Astrocyte of the cerebellum (primary cell): ENCODE data around the gene ARHGEF9.
"Not testable (repeated sequence)": the region's sequence is repeated elsewhere in the genome, so short reads cannot be mapped to it uniquely, and the experiment has no call there.

Source experiments
- DNase-seq: peaks from one replicate; pipeline ENCODE4 v3.0.0-alpha.2; 2011; ENCODE audit warnings: low read depth
- H3K4me3 ChIP-seq: 2 replicates; pipeline ENCODE4 v1.5.1; 2011; ENCODE audit warnings: mild to moderate bottlenecking, low read depth, low read length, moderate library complexity
- in situ Hi-C: cut with HindIII; loops from 2 replicates; pipeline ENCODE4 v1.10.0; 2017; ENCODE audit warnings: low sequenced_read_pairs
- TF ChIP-seq, protein P1 (sequence below): IDR thresholded peaks from 2 replicates; pipeline ENCODE4 v1.5.1; 2012; ENCODE audit warnings: low read length, low read depth, moderate library complexity, mild to moderate bottlenecking; ENCODE audit errors: missing control alignments

ARHGEF9 gene

DNA sequence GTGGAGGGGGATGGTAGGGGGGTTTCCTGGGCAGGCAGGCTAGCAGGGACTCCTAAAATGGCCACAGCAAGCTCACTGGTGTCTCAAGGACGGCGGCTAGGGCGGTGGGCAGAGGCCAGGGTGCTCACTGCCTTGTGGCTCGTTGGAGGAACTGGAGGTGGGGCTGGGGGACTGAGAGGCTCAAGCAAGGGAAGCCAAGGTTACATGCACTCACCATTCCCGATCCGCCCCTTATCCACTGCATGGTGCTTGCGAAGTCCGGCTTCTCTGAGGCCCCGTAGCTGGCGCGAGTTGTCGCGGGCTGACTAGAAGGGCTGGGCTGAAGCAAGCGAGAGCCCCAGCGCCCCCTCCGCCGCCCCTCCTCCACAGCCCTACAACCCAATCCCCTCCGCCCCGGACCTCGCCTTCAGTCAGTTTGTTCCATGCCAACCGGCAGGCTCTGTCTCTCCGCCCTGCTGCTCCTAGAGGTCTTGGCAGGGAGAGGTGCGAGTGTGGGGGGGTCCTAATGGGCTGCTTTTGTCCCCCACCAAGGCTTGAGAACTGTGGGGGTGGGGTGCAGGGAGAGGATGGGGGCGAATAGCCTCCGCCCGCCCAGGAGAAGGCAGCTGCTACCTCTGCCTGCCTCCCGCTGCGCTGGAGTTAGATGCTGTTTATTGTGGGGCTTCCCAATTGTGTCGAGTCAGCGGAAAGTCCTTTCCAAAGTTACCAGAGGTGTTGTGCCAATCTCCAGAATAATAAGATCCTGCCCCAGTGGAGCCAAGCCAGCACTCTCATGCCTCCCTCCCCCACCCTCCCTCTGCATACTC lies at the start of gene ARHGEF9:
Gene ARHGEF9, minus strand, starts transcription at position 313 of the 806 bp plus-strand sequence. Its CDS starts 69 bp downstream, at position 244.
- TF ChIP-seq, protein P1, sequence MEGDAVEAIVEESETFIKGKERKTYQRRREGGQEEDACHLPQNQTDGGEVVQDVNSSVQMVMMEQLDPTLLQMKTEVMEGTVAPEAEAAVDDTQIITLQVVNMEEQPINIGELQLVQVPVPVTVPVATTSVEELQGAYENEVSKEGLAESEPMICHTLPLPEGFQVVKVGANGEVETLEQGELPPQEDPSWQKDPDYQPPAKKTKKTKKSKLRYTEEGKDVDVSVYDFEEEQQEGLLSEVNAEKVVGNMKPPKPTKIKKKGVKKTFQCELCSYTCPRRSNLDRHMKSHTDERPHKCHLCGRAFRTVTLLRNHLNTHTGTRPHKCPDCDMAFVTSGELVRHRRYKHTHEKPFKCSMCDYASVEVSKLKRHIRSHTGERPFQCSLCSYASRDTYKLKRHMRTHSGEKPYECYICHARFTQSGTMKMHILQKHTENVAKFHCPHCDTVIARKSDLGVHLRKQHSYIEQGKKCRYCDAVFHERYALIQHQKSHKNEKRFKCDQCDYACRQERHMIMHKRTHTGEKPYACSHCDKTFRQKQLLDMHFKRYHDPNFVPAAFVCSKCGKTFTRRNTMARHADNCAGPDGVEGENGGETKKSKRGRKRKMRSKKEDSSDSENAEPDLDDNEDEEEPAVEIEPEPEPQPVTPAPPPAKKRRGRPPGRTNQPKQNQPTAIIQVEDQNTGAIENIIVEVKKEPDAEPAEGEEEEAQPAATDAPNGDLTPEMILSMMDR, result no peak
- H3K4me3 ChIP-seq, result peak within 1 kb of the TSS; percentile 38
- no peak for DNase-seq
- in situ Hi-C loops, result no loop called here

DNA sequence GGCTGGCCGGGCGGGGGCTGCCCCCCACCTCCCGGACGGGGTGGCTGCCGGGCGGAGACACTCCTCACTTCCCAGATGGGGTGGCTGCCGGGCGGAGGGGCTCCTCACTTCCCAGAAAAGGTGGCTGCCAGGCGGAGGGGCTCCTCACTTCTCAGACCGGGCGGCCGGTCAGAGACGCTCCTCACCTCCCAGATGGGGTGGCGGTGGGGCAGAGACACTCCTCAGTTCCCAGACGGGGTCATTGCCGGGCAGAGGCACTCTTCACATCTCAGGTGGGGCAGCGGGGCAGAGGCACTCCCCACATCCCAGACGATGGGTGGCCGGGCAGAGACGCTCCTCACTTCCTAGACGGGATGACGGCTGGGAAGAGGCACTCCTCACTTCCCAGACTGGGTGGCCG lies 40.4 kb upstream of the ARHGEF9 start:
- DNase-seq, in situ Hi-C loops, H3K4me3 ChIP-seq: not testable (repeated sequence)

DNA sequence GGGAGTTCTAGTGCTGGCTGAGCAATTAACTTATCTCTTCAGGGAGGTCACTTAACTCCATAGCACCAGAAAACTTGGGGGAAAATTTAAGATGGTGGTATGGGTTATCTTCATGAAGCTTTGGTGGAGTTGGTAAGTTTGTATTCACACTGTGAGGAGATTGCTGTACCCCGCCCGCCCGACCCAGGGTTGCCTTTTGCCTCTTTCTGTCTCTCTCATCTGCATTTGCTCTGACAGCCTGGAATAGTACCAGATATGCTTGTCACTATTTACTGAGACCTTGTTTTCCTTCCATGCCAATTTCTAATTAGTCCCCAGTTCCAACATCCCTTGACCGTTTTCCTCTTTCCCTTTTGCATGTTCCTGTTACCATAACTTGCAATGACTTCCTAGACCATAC lies 33.1 kb upstream of the ARHGEF9 start:
- no peak overlapping the region for H3K4me3 ChIP-seq
- TF ChIP-seq, protein P1, result no peak
- DNase-seq, result no peak
- in situ Hi-C loops, result no loop called here

DNA sequence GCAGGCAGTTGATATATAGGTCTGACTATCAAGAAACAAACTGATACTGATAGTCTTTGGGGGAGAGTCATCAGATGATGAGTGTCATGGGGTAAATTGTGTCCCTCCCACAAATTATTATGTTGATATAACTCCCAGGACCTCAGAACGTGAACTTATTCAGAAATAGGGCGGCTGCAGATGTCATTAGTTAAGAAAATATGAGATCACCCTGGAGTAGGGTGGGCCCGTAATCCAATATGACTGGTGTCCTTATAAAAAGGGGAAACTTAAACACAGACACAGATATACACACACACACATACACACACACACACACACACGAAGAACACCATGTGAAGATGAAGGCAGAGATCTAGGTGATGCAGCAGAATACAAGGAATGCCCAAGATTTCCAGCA lies 32.7 kb upstream of the ARHGEF9 start:
- DNase-seq, result no peak
- H3K4me3 ChIP-seq, result no peak overlapping the region
- in situ Hi-C loops, result no loop called here
- TF ChIP-seq, protein P1, result no peak

GRCh38 chrX:63812823-63813222 lies 27.8 kb upstream of the ARHGEF9 start:
- DNase-seq, result no peak
- no peak overlapping the region for H3K4me3 ChIP-seq
- in situ Hi-C loops, result no loop called here
- TF ChIP-seq, protein P1, result no peak

- TF ChIP-seq, protein P1, result no peak
- no peak overlapping the region for H3K4me3 ChIP-seq
- DNase-seq, result no peak
- in situ Hi-C loops, result no loop called here
These were observed 25.7 kb upstream of the ARHGEF9 start for GRCh38 chrX:63810746-63811145.

DNA sequence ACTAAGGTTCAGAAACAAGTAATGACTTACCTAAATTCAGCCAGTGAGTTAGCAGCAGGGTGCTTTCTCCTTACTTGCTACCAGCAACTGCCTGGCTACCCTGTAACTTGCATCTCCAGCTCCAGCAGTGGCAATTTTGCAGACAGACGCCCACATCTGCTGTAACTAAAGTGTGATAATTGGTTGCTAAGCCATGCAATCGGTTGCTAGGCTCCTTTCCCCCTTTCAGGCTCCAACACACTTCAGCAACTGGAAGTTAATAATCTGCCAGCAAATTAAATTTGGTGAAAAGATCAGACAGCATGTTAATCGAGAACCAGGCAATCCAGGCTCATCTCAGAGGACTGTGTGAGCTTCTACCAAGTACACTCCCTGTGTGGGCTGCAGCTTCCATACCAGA lies 24.2 kb upstream of the ARHGEF9 start:
- DNase-seq, result no peak
- TF ChIP-seq, protein P1, result no peak
- in situ Hi-C loops, result no loop called here
- no peak overlapping the region for H3K4me3 ChIP-seq

- DNase-seq, H3K4me3 ChIP-seq, in situ Hi-C loops: not testable (repeated sequence)
These were observed 10.4 kb upstream of the ARHGEF9 start for GRCh38 chrX:63795406-63795805.
